Limb (tissue), 2 donors: ENCODE results near the gene TMEM213.
A peak's percentile ranks its signal among the peaks of the same experiment; 100 is the strongest.

Experiments used
- DNase-seq, 2 donors: peaks; one replicate each; pipeline ENCODE4 v3.0.0-alpha.2; 2016; ENCODE audit errors: extremely low spot score in 2 of 2

The TMEM213 gene

DNA sequence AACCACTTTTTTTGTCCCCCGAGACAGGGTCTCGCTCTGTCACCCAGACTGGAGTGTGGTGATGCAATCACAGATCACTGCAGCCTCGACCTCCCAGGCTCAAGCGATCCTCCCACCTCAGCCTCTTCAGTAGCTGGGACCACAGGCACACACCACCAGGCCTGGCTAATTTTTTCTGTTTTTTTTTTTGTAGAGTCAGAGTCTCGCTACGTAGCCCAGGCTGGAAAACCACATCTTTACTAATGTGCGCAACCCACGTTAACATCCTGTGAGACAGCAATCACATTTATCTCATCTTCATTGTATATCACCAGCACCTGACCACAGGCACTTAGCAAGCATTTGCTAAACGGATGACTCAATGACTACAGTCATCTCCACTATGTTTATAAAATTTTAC is 78.0 kb downstream of the TMEM213 start:
- no peak for DNase-seq

- DNase-seq, result no peak
Observed at GRCh38 chr7:138876326-138876725, 78.5 kb downstream of the TMEM213 start.

DNA sequence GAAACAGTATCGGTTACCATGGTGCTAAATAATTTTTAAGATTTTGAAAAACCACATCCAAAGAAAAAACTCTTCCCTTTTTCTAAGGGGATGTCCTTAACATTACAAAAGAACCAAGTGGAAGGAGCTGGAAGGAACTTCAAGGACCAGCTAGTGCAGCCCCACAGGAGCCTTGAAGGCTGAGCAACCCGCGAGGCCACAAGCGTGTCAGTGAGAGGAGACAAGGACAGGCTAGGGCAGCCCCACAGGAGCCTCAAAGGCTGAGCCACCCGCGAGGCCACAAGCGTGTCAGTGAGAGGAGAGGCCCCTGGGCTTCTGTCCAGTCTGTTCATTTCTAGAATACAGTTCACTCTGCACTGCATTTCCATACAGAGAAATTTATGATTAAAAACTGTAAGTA is 80.3 kb downstream of the TMEM213 start:
- DNase-seq, result no peak

DNA sequence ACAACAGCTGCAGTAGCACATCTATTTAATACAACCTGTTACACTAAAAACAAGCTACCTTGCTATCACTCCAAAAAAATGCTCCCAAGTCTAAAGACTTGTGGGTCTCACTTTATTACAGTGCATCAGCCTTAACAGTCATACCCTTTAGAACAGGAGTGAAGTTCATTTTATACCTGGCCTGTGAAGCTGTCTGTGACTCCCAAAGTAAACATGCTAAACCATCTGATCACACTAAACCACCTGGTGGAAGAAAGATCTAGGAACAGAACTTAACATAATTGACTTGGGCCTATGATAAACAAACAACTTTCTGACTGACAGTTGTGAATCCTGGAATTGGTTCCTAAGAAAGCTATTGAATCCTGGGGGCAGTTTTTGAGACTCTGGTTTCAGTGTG is 81.1 kb downstream of the TMEM213 start:
- DNase-seq, result no peak

GRCh38 chr7:138879356-138879755 is 81.6 kb downstream of the TMEM213 start:
- DNase-seq, result no peak

GRCh38 chr7:138880881-138881578 is 83.2 kb downstream of the TMEM213 start:
- no peak for DNase-seq

GRCh38 chr7:138881579-138882188 is 83.9 kb downstream of the TMEM213 start:
- DNase-seq, result no peak

- DNase-seq, result no peak
Observed at GRCh38 chr7:138882249-138882648, 84.5 kb downstream of the TMEM213 start.

DNA sequence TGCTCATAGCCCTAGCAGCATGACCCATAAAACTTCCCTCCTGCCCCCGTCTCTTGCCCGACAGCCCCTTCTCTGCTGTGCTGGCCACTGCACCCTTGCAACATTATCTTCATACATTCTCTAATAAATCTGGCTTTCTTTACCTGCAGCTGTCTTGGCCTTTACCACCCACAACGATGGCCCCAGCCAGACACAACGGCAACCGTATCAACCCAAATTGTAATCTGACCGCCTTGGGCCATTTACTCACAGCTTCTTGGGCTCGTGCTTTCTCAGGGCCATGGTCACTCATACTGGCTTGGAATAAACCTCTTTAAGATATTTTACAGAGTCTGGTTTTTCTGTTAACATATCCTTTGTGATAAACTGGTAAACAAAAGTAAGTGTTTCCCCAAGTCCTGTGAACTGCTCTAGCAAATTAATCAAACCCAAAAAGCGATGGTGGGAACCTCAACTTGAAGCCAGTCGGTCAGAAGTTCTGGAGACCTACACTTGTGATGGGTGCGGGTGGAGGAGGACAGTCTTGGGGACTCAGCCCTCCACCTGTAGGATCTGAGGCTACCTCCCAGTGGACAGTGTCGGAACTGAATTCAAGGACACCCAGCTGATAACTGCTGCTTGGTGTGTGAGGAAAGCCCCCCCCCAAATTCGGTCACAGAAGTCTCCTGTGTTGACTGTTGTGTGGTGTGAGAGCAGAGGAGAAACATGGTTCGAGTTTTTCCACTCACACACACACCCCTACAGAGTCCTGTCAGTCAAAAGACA is 87.8 kb downstream of the TMEM213 start:
- DNase-seq, result no peak

DNA sequence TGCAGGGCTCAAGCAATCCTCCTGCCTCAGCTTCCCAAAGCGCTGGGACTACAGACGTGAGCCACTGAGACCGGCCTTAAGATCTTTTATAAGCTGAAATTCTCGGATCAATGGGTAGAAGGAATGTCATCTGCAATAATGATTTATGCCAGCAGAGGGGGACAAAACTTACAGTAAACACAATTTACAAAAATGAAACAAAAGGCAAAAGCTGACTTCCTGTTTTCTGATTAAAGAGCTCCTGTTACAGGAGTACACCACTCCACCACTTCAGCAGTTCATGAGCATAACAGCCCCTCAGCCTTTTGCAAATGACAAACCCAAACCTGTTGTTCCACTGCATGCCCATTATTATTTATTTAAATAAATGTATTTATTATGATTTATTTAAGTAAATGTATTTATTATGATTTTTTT is 88.7 kb downstream of the TMEM213 start:
- DNase-seq, result peak in 1 of 2 donors; percentile 69

GRCh38 chr7:138887085-138887710 is 89.4 kb downstream of the TMEM213 start:
- no peak for DNase-seq
